HL-60 (cell line): ENCODE measurements around the gene TMEM200A.

ENCODE experiments used
- CTCF ChIP-seq: IDR thresholded peaks from one replicate; pipeline ENCODE4 v1.5.1; 2011; ENCODE audit warnings: low read length, control low read depth, inconsistent platforms; ENCODE audit not compliant: insufficient read depth
- GABPA ChIP-seq: IDR thresholded peaks from 2 replicates; pipeline ENCODE4 v1.6.1; 2012; ENCODE audit warnings: low read depth
- POLR2AphosphoS5 ChIP-seq: IDR thresholded peaks from 2 replicates; pipeline ENCODE4 v1.6.1; 2012; ENCODE audit warnings: low read depth

GRCh38 chr6:130411481-130411880 is 45.7 kb downstream of the TMEM200A start:
- TF ChIP-seq CTCF (no peak), GABPA (no peak), POLR2AphosphoS5 (no peak)
